Activated naive CD4-positive, alpha-beta T cell treated with anti-CD3 and anti-CD28 coated beads, Interleukin-2, amount 50 U/mL, for 72 hours (primary cell): Measurements from ENCODE around the gene ADCY3. TPM values are rescaled to one million over a fixed set of nuclear protein-coding genes. Genes with fewer than 3 reads are reported as not detected.

Source experiments
- total RNA-seq, 2 donors: library from RNA; stranded (reverse); gene quantifications; one replicate each; pipeline ENCODE4 v1.2.3, GENCODE V29; 2022

The ADCY3 gene
- total RNA-seq, 2 donors from 2014 or later = 15.8 to 51.4 TPM

Other genes with a start within 250 kb of the ADCY3 start
- gene PTRHD1, start 126.8 kb downstream of the ADCY3 start, total RNA-seq = 10 to 100 TPM; 13.7 to 24.4 TPM
- gene CENPO, start 126.8 kb downstream of the ADCY3 start, total RNA-seq = 10 to 100 TPM; 28.6 to 49.3 TPM
- 1 to 10 TPM; 6.8 to 7.3 TPM for gene DNAJC27, start 51.7 kb upstream of the ADCY3 start, total RNA-seq
- gene EFR3B, start 121.8 kb upstream of the ADCY3 start, total RNA-seq = 1 to 10 TPM in 1 of 2 donors, under 1 TPM in 1; 0.43 to 1.2 TPM
- 1 to 10 TPM; 2.4 to 7.8 TPM for gene POMC, start 248.3 kb upstream of the ADCY3 start, total RNA-seq